HL-60 (cell line): ENCODE measurements around the gene NR4A3.
A peak's percentile ranks its signal among the peaks of the same experiment; 100 is the strongest.

Experiments used
- DNase-seq, 2 experiments: peaks; one replicate each; pipeline ENCODE4 v3.0.0-alpha.2; 2010 to 2020; ENCODE audit warnings: low read depth in 1 of 2, low spot score in 1 of 2
- H3K27ac ChIP-seq: fragments of 250-450 bp; sonication (Bioruptor Pico); replicated peaks from 2 replicates; pipeline ENCODE4 v1.5.1; 2020; ENCODE audit warnings: mild to moderate bottlenecking, moderate library complexity
- H3K27me3 ChIP-seq: fragments of 250-450 bp; sonication (Bioruptor Pico); 2 replicates; pipeline ENCODE4 v1.5.1; 2021; ENCODE audit warnings: mild to moderate bottlenecking, moderate library complexity; ENCODE audit not compliant: insufficient read depth, poor library complexity, severe bottlenecking
- H3K4me3 ChIP-seq: replicated peaks from 2 replicates; pipeline ENCODE4 v1.5.1; 2011; ENCODE audit warnings: mild to moderate bottlenecking, control low read depth, low read length; ENCODE audit not compliant: insufficient read depth
- CTCF ChIP-seq: IDR thresholded peaks from one replicate; pipeline ENCODE4 v1.5.1; 2011; ENCODE audit warnings: low read length, control low read depth, inconsistent platforms; ENCODE audit not compliant: insufficient read depth
- GABPA ChIP-seq: IDR thresholded peaks from 2 replicates; pipeline ENCODE4 v1.6.1; 2012; ENCODE audit warnings: low read depth
- POLR2AphosphoS5 ChIP-seq: IDR thresholded peaks from 2 replicates; pipeline ENCODE4 v1.6.1; 2012; ENCODE audit warnings: low read depth
- SPI1 ChIP-seq: IDR thresholded peaks from 2 replicates; pipeline ENCODE4 v1.6.1; 2012; ENCODE audit warnings: low read depth, mild to moderate bottlenecking, borderline replicate concordance
- TF ChIP-seq, protein P1 (sequence below): IDR thresholded peaks from 2 replicates; pipeline ENCODE4 v1.6.1; 2012; ENCODE audit warnings: low read depth; ENCODE audit not compliant: insufficient replicate concordance

NR4A3 gene

GRCh38 chr9:99796231-99796630, 25.5 kb upstream of the NR4A3 start:
- H3K27ac ChIP-seq: no peak overlapping the region
- TF ChIP-seq CTCF (no peak), SPI1 (no peak), POLR2AphosphoS5 (no peak), GABPA (no peak)
- TF ChIP-seq, protein P1, sequence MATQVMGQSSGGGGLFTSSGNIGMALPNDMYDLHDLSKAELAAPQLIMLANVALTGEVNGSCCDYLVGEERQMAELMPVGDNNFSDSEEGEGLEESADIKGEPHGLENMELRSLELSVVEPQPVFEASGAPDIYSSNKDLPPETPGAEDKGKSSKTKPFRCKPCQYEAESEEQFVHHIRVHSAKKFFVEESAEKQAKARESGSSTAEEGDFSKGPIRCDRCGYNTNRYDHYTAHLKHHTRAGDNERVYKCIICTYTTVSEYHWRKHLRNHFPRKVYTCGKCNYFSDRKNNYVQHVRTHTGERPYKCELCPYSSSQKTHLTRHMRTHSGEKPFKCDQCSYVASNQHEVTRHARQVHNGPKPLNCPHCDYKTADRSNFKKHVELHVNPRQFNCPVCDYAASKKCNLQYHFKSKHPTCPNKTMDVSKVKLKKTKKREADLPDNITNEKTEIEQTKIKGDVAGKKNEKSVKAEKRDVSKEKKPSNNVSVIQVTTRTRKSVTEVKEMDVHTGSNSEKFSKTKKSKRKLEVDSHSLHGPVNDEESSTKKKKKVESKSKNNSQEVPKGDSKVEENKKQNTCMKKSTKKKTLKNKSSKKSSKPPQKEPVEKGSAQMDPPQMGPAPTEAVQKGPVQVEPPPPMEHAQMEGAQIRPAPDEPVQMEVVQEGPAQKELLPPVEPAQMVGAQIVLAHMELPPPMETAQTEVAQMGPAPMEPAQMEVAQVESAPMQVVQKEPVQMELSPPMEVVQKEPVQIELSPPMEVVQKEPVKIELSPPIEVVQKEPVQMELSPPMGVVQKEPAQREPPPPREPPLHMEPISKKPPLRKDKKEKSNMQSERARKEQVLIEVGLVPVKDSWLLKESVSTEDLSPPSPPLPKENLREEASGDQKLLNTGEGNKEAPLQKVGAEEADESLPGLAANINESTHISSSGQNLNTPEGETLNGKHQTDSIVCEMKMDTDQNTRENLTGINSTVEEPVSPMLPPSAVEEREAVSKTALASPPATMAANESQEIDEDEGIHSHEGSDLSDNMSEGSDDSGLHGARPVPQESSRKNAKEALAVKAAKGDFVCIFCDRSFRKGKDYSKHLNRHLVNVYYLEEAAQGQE: no peak
- H3K27me3 ChIP-seq: no peaks in the 10 kb centered on the region
- H3K4me3 ChIP-seq: no peak overlapping the region
- DNase-seq: no peak

- Histone ChIP-seq H3K4me3 (no peak overlapping the region), H3K27me3 (no peaks in the 10 kb centered on the region), H3K27ac (no peak overlapping the region)
- TF ChIP-seq, protein P1: no peak
- TF ChIP-seq SPI1 (no peak), CTCF (no peak), GABPA (no peak), POLR2AphosphoS5 (no peak)
- no peak for DNase-seq
Measured at GRCh38 chr9:99801775-99802174, 19.9 kb upstream of the NR4A3 start.

GRCh38 chr9:99803694-99804093, 18.0 kb upstream of the NR4A3 start:
- H3K27me3 ChIP-seq: no peaks in the 10 kb centered on the region

DNA sequence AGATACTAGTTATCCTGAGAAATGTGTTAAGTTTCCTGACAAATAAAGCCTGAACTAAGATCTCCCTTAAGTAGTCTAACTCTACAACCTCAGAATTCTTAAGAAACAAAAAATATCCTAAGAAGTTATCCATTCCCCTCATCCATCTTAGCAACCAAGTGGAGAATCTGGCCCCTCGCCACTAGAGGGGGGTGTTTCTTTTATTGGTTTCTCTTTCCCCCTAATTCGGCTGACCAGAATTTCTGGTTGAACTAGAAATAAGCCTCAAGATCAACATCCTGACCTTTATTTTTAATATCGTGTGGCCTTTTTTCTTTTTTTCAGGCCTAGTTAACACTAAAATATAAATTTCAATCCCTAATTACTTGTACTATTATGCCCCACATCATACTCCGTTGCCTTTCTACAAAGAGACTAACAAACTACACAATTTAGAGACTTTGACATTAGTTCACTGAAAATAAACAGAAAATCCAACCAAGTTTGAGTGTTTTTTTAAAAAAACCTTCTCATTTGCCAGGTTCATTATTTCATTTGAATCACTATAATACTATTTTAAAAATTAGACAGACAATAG, 14.3 kb upstream of the NR4A3 start:
- TF ChIP-seq CTCF: peak; percentile 52
- no peak for TF ChIP-seq POLR2AphosphoS5
- Histone ChIP-seq H3K27me3 (no peaks in the 10 kb centered on the region), H3K4me3 (no peak overlapping the region), H3K27ac (no peak overlapping the region)
- peak in 1 of 2 experiments; percentile 65 for DNase-seq

More at GRCh38 chr9:99803694-99804093, 18.0 kb upstream of the NR4A3 start:
- no peak overlapping the region for H3K4me3 ChIP-seq
- no peak overlapping the region for H3K27ac ChIP-seq
- TF ChIP-seq GABPA: no peak
- no peak for DNase-seq
